Activated B cell treated with CpG ODN at 0.5 μM for 24 hours (primary cell): ENCODE measurements around the gene HTT-AS. TPM values are rescaled to one million over a fixed set of nuclear protein-coding genes. Genes with fewer than 3 reads are reported as not detected.

ENCODE experiments used
- ATAC-seq: fragments of 200-7000 bp; cut with Tn5 transposase; one replicate; pipeline ENCODE4 v1.10.0; 2021; ENCODE audit warnings: low read depth, mild to moderate bottlenecking, moderate library complexity
- CTCF ChIA-PET: fragments of 350-600 bp; sonication (Branson Sonifier 250); formaldehyde crosslinking; loops from one replicate; lab custom pipeline; 2021; ENCODE audit warnings: antibody characterized with exemption; lab: Charles Lee
- POLR2A ChIA-PET: fragments of 350-600 bp; sonication (Branson Sonifier 250); formaldehyde crosslinking; loops from one replicate; lab custom pipeline; 2021; ENCODE audit warnings: antibody characterized with exemption; lab: Charles Lee
- DNase-seq: peaks from one replicate; pipeline ENCODE4 v3.0.0; 2022
- H3K27ac Mint-ChIP-seq: one replicate; pipeline ENCODE4 v1.8.0; 2020; ENCODE audit warnings: mixed read lengths
- H3K27me3 Mint-ChIP-seq: one replicate; pipeline ENCODE4 v1.8.0; 2021; ENCODE audit warnings: mixed read lengths
- H3K36me3 Mint-ChIP-seq: one replicate; pipeline ENCODE4 v1.8.0; 2021; ENCODE audit warnings: low read depth, mixed read lengths
- H3K4me1 Mint-ChIP-seq: one replicate; pipeline ENCODE4 v1.8.0; 2021; ENCODE audit warnings: mixed read lengths
- H3K4me3 Mint-ChIP-seq: one replicate; pipeline ENCODE4 v1.8.0; 2020; ENCODE audit warnings: mild to moderate bottlenecking, mixed read lengths
- H3K9me3 Mint-ChIP-seq: one replicate; pipeline ENCODE4 v1.8.0; 2020; ENCODE audit warnings: mixed read lengths
- intact Hi-C: fragments of 100-400 bp; cut with micrococcal nuclease; formaldehyde crosslinking; loops from one replicate; pipeline ENCODE4 v1.15.1; 2024
- total RNA-seq: library from RNA; stranded (reverse); gene quantifications from 2 replicates; pipeline ENCODE4 v1.2.3, GENCODE V29; 2022
- TF ChIP-seq, protein P1 (sequence below): fragments of 200-600 bp; IDR thresholded peaks from one replicate; pipeline ENCODE4 v1.8.0; 2022; ENCODE audit warnings: antibody characterized with exemption, mild to moderate bottlenecking

Gene HTT-AS
- total RNA-seq, 1 donor from 2014 or later = not detected

DNA sequence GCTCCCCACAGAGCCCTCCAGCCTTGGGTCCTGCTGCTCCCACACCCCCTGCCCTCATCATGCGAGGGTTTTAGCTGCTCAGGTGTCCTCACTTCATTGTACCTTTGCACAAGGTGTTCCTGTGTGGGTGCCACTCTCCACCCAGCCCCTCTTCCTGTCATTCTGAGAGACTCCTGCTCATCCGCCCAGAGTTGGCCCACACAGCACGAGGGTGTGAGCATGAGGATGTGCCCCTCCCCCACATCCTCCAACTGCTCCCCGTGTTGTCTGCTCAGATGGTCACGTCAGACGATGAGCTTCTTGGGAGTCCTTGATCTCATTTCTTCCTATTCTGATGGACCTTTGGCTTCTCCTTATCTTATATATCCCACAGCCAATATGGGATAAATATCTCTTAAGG, 53.2 kb downstream of the HTT-AS start:
- DNase-seq = no peak
- POLR2A ChIA-PET = no interaction called here
- TF ChIP-seq, protein P1, sequence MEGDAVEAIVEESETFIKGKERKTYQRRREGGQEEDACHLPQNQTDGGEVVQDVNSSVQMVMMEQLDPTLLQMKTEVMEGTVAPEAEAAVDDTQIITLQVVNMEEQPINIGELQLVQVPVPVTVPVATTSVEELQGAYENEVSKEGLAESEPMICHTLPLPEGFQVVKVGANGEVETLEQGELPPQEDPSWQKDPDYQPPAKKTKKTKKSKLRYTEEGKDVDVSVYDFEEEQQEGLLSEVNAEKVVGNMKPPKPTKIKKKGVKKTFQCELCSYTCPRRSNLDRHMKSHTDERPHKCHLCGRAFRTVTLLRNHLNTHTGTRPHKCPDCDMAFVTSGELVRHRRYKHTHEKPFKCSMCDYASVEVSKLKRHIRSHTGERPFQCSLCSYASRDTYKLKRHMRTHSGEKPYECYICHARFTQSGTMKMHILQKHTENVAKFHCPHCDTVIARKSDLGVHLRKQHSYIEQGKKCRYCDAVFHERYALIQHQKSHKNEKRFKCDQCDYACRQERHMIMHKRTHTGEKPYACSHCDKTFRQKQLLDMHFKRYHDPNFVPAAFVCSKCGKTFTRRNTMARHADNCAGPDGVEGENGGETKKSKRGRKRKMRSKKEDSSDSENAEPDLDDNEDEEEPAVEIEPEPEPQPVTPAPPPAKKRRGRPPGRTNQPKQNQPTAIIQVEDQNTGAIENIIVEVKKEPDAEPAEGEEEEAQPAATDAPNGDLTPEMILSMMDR = no peak

GRCh38 chr4:3019145-3019846, 55.0 kb downstream of the HTT-AS start:
- ChIA-PET CTCF (no interaction called here), POLR2A (no interaction called here)
- H3K27ac Mint-ChIP-seq = no peak overlapping the region
- TF ChIP-seq, protein P1 = no peak
- ATAC-seq (no peak), DNase-seq (no peak)
- peaks cover 10% of the 10 kb centered on the region for H3K27me3 Mint-ChIP-seq
- intact Hi-C loops = no loop called here
- H3K36me3 Mint-ChIP-seq = no peaks in the 10 kb centered on the region
- peaks cover 6% of the 10 kb centered on the region for H3K4me1 Mint-ChIP-seq
- H3K4me3 Mint-ChIP-seq = no peak overlapping the region
- no peaks in the 10 kb centered on the region for H3K9me3 Mint-ChIP-seq

More for the DNA sequence above, 53.2 kb downstream of the HTT-AS start:
- CTCF ChIA-PET = no interaction called here
- Mint-ChIP-seq H3K4me1 (peaks cover 6% of the 10 kb centered on the region), H3K4me3 (no peak overlapping the region), H3K36me3 (no peaks in the 10 kb centered on the region), H3K27ac (no peak overlapping the region), H3K27me3 (peaks cover 6% of the 10 kb centered on the region), H3K9me3 (no peaks in the 10 kb centered on the region)
- intact Hi-C loops = no loop called here
- ATAC-seq = no peak

- H3K9me3 Mint-ChIP-seq = no peaks in the 10 kb centered on the region
- H3K4me3 Mint-ChIP-seq = no peak overlapping the region
- intact Hi-C loops = no loop called here
- ATAC-seq (no peak), DNase-seq (no peak)
- H3K4me1 Mint-ChIP-seq = peaks cover 6% of the 10 kb centered on the region
- TF ChIP-seq, protein P1 = no peak
- no peak overlapping the region for H3K27ac Mint-ChIP-seq
- CTCF ChIA-PET = no interaction called here
- H3K27me3 Mint-ChIP-seq = peaks cover 10% of the 10 kb centered on the region
- POLR2A ChIA-PET = interaction anchor here (0.7 kb wide), 1 partner anchor 71 kb away, joined by 4 read pairs; no protein-coding TSS in a partner anchor
- H3K36me3 Mint-ChIP-seq = no peaks in the 10 kb centered on the region
These were observed 56.8 kb downstream of the HTT-AS start for GRCh38 chr4:3017504-3017903.

- peaks cover 10% of the 10 kb centered on the region for H3K27me3 Mint-ChIP-seq
- no peak overlapping the region for H3K4me3 Mint-ChIP-seq
- ChIA-PET CTCF (no interaction called here), POLR2A (no interaction called here)
- ATAC-seq (no peak), DNase-seq (no peak)
- TF ChIP-seq, protein P1 = no peak
- H3K27ac Mint-ChIP-seq = no peak overlapping the region
- intact Hi-C loops = no loop called here
- H3K9me3 Mint-ChIP-seq = no peaks in the 10 kb centered on the region
- H3K36me3 Mint-ChIP-seq = no peaks in the 10 kb centered on the region
- peaks cover 6% of the 10 kb centered on the region for H3K4me1 Mint-ChIP-seq
These were observed 57.4 kb downstream of the HTT-AS start for GRCh38 chr4:3016961-3017360.

DNA sequence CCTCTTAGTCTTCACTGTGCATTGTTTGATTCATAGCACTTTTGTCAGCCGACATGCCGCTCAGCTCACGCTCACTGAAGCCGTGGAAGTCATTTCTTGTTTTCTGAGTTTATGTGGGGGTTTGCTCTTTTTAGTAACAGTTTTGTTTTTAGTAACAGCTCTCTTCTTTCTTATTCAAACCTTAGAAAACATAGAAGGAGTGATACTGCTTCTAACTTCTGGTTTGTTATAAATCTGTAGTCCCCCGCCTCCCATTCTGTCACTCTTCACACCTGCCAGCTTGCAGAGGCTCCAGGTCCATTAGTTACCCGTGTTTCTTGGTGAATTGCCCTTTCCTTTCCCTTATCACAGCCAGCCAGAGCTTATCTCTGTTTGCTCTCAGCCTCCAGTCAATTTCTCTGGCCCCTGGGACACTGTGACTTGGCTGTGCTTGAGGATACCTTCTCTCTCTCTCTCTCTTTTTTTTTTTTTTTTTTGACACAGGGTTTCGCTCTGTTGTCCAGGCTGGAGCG, 60.4 kb downstream of the HTT-AS start:
- no peak for ATAC-seq
- no peak for DNase-seq
- no peaks in the 10 kb centered on the region for H3K9me3 Mint-ChIP-seq
- H3K36me3 Mint-ChIP-seq = no peaks in the 10 kb centered on the region
- TF ChIP-seq, protein P1 = no peak
- H3K27me3 Mint-ChIP-seq = peaks cover 5% of the 10 kb centered on the region
- intact Hi-C loops = no loop called here
- no peak overlapping the region for H3K27ac Mint-ChIP-seq
- ChIA-PET CTCF (no interaction called here), POLR2A (no interaction called here)
- H3K4me3 Mint-ChIP-seq = no peak overlapping the region
- H3K4me1 Mint-ChIP-seq = no peaks in the 10 kb centered on the region

Other genes with a start within 250 kb of the HTT-AS start
- 326 and 340 TPM in 2 replicates for gene ADD1, start 230.7 kb downstream of the HTT-AS start, total RNA-seq
- gene NOP14, start 111.1 kb downstream of the HTT-AS start, total RNA-seq = 56.3 and 57.3 TPM in 2 replicates
- gene GRK4, start 111.0 kb downstream of the HTT-AS start, total RNA-seq = 1.4 and 2.1 TPM in 2 replicates
- gene HTT, start 143 bp upstream of the HTT-AS start, total RNA-seq = 239 and 242 TPM in 2 replicates
- gene MSANTD1, start 174.6 kb upstream of the HTT-AS start, total RNA-seq = 3.4 and 5.0 TPM in 2 replicates
- 8.5 and 10.6 TPM in 2 replicates for gene RGS12, start 218.5 kb upstream of the HTT-AS start, total RNA-seq